C4-2B (cell line): ENCODE measurements around the gene TMEM221.

Source experiments
- CTCF ChIP-seq: fragments of 450-650 bp; conservative IDR thresholded peaks from 2 replicates; pipeline ENCODE4 v1.5.1; 2017; ENCODE audit warnings: mild to moderate bottlenecking
- ZFX ChIP-seq: fragments of 450-650 bp; IDR thresholded peaks from 2 replicates; pipeline ENCODE4 v1.6.1; 2017

GRCh38 chr19:17394891-17395415 lies 53.5 kb downstream of the TMEM221 start:
- no peak; the same call in 1 of the 2 replicates for TF ChIP-seq CTCF
- TF ChIP-seq ZFX = no peak
